WTC11 (cell line): ENCODE data around the gene PIGP. TPM values are rescaled to one million over a fixed set of nuclear protein-coding genes. Genes with fewer than 3 reads are reported as not detected.

Experiments used
- ATAC-seq: fragments of 200-7000 bp; cut with Tn5 transposase; 2 replicates; pipeline ENCODE4 v1.10.0; 2021; ENCODE audit warnings: mild to moderate bottlenecking, moderate library complexity
- CTCF ChIA-PET: fragments of 300-600 bp; sonication (Branson Sonifier 250); formaldehyde crosslinking; loops from one replicate; lab custom pipeline; 2021; ENCODE audit warnings: antibody characterized with exemption; lab: Charles Lee
- POLR2A ChIA-PET: fragments of 350-600 bp; sonication (Branson Sonifier 250); formaldehyde crosslinking; loops from one replicate; lab custom pipeline; 2021; ENCODE audit warnings: antibody characterized with exemption; lab: Charles Lee
- DNase-seq: peaks from one replicate; pipeline ENCODE4 v3.0.0; 2021; ENCODE audit warnings: low spot score
- H3K27ac Mint-ChIP-seq: 2 replicates; pipeline ENCODE4 v1.8.0; 2021; ENCODE audit warnings: mixed read lengths
- H3K27me3 Mint-ChIP-seq: 2 replicates; pipeline ENCODE4 v1.8.0; 2021; ENCODE audit warnings: low read depth, mild to moderate bottlenecking, moderate library complexity, mixed read lengths
- H3K36me3 Mint-ChIP-seq: 2 replicates; pipeline ENCODE4 v1.8.0; 2021; ENCODE audit warnings: mixed read lengths
- H3K4me1 Mint-ChIP-seq: 2 replicates; pipeline ENCODE4 v1.8.0; 2022; ENCODE audit warnings: mixed read lengths
- H3K4me3 Mint-ChIP-seq: 2 replicates; pipeline ENCODE4 v1.8.0; 2021; ENCODE audit warnings: mild to moderate bottlenecking, moderate library complexity, mixed read lengths
- H3K9me3 Mint-ChIP-seq: 2 replicates; pipeline ENCODE4 v1.8.0; 2021; ENCODE audit warnings: mixed read lengths
- AR ChIP-seq: fragments of 250-450 bp; sonication (Bioruptor Pico); IDR thresholded peaks from 2 replicates; pipeline ENCODE4 v1.9.0; 2021; ENCODE audit warnings: mild to moderate bottlenecking
- ATF2 ChIP-seq: sonication (generic); formaldehyde crosslinking; IDR thresholded peaks from 2 replicates; pipeline ENCODE4 v1.8.1; 2022; ENCODE audit warnings: low read depth, missing genetic modification reagents, borderline replicate concordance
- ATF6 ChIP-seq: sonication (generic); formaldehyde crosslinking; IDR thresholded peaks from 2 replicates; pipeline ENCODE4 v1.8.1; 2023; ENCODE audit warnings: mild to moderate bottlenecking, missing genetic modification reagents
- CDX4 ChIP-seq: fragments of 250-450 bp; sonication (Bioruptor Pico); IDR thresholded peaks from 2 replicates; pipeline ENCODE4 v1.9.0; 2021; ENCODE audit warnings: moderate library complexity, mild to moderate bottlenecking, inconsistent platforms, borderline replicate concordance
- CREM ChIP-seq: sonication (generic); formaldehyde crosslinking; IDR thresholded peaks from 2 replicates; pipeline ENCODE4 v1.8.1; 2022; ENCODE audit warnings: mild to moderate bottlenecking, missing genetic modification reagents, moderate library complexity
- ELF4 ChIP-seq: sonication (generic); formaldehyde crosslinking; IDR thresholded peaks from 2 replicates; pipeline ENCODE4 v1.8.1; 2022; ENCODE audit warnings: low read depth, mild to moderate bottlenecking, moderate library complexity, missing genetic modification reagents
- JUN ChIP-seq: sonication (generic); formaldehyde crosslinking; IDR thresholded peaks from 2 replicates; pipeline ENCODE4 v1.8.0; 2023; ENCODE audit warnings: mild to moderate bottlenecking, missing genetic modification reagents
- MXD4 ChIP-seq: fragments of 250-450 bp; sonication (Bioruptor Pico); IDR thresholded peaks from 2 replicates; pipeline ENCODE4 v1.8.0; 2021; ENCODE audit warnings: mild to moderate bottlenecking, moderate library complexity, borderline replicate concordance
- NR2C2 ChIP-seq: sonication (generic); formaldehyde crosslinking; IDR thresholded peaks from 2 replicates; pipeline ENCODE4 v1.8.0; 2022; ENCODE audit warnings: mild to moderate bottlenecking, missing genetic modification reagents
- PREB ChIP-seq: sonication (generic); formaldehyde crosslinking; IDR thresholded peaks from 2 replicates; pipeline ENCODE4 v1.8.1; 2022; ENCODE audit warnings: mild to moderate bottlenecking, missing genetic modification reagents, moderate library complexity, borderline replicate concordance
- ZMAT4 ChIP-seq: fragments of 250-450 bp; sonication (Bioruptor Pico); IDR thresholded peaks from 2 replicates; pipeline ENCODE4 v1.9.0; 2021; ENCODE audit warnings: mild to moderate bottlenecking
- ZNF121 ChIP-seq: sonication (generic); formaldehyde crosslinking; IDR thresholded peaks from 2 replicates; pipeline ENCODE4 v1.8.0; 2023; ENCODE audit warnings: missing genetic modification reagents
- ZNF263 ChIP-seq: sonication (generic); formaldehyde crosslinking; IDR thresholded peaks from 2 replicates; pipeline ENCODE4 v1.8.1; 2022; ENCODE audit warnings: low read depth, mild to moderate bottlenecking, moderate library complexity, missing genetic modification reagents
- ZNF281 ChIP-seq: sonication (generic); formaldehyde crosslinking; IDR thresholded peaks from 2 replicates; pipeline ENCODE4 v1.8.0; 2023; ENCODE audit warnings: mild to moderate bottlenecking, missing genetic modification reagents
- ZNF317 ChIP-seq: sonication (generic); formaldehyde crosslinking; IDR thresholded peaks from 2 replicates; pipeline ENCODE4 v1.8.1; 2023; ENCODE audit warnings: low read depth, mild to moderate bottlenecking, moderate library complexity, missing genetic modification reagents, borderline replicate concordance
- ZNF425 ChIP-seq: fragments of 250-450 bp; sonication (Bioruptor Pico); conservative IDR thresholded peaks from 2 replicates; pipeline ENCODE4 v1.9.0; 2021; ENCODE audit warnings: mild to moderate bottlenecking
- ZNF512 ChIP-seq: sonication (generic); formaldehyde crosslinking; IDR thresholded peaks from 2 replicates; pipeline ENCODE4 v1.8.1; 2022; ENCODE audit warnings: missing genetic modification reagents, borderline replicate concordance
- total RNA-seq: library from RNA; stranded (reverse); gene quantifications from 3 replicates; pipeline ENCODE4 v1.2.3, GENCODE V29; 2021

Gene PIGP
- total RNA-seq, 1 experiment from 2014 or later = 10.9 TPM

GRCh38 chr21:37058261-37058660 lies 14.6 kb downstream of the PIGP start:
- ChIA-PET POLR2A (interaction anchor here (0.5 kb wide), 1 partner anchor 65 kb away, joined by 3 read pairs; no protein-coding TSS in a partner anchor), CTCF (interaction anchor here (0.7 to 2.5 kb wide), 3 partner anchors 48 to 81 kb away, joined by 4 to 9 read pairs (median 4); no protein-coding TSS in a partner anchor)
- Mint-ChIP-seq H3K9me3 (peaks cover 14% of the 10 kb centered on the region), H3K4me3 (no peak overlapping the region), H3K36me3 (0 out of 2 replicates have a peak, but pooled peaks cover 7% of the 10 kb centered on the region), H3K27ac (no peak overlapping the region)
- DNase-seq = no peak
- no peak for TF ChIP-seq PREB (CRISPR knock-in tag)
- TF ChIP-seq ZNF512 (CRISPR knock-in tag) = no peak
- TF ChIP-seq CDX4 (CRISPR knock-in tag) = no peak
- no peak for TF ChIP-seq MXD4 (CRISPR knock-in tag)
- no peak for TF ChIP-seq ELF4 (CRISPR knock-in tag)
- TF ChIP-seq CREM (CRISPR knock-in tag) = no peak
- TF ChIP-seq AR (CRISPR knock-in tag) = no peak
- TF ChIP-seq ATF6 = no peak
- no peak for TF ChIP-seq ZNF425 (CRISPR knock-in tag)
- TF ChIP-seq ZNF263 (CRISPR knock-in tag) = no peak
- TF ChIP-seq, all 79 proteins: peak for 0
- Mint-ChIP-seq H3K4me1 (peaks cover 34% of the 10 kb centered on the region), H3K27me3 (peaks cover 14% of the 10 kb centered on the region)
- ATAC-seq = no peak

- CTCF ChIA-PET = interaction anchor here (0.7 to 1.4 kb wide), 2 partner anchors 48 to 81 kb away, joined by 4 read pairs; no protein-coding TSS in a partner anchor
- POLR2A ChIA-PET = interaction anchor here (0.5 kb wide), 1 partner anchor 66 kb away, joined by 3 read pairs; no protein-coding TSS in a partner anchor
- no peak for TF ChIP-seq ZNF281 (CRISPR knock-in tag)
- no peak for TF ChIP-seq ATF2 (CRISPR knock-in tag)
- TF ChIP-seq NR2C2 (CRISPR knock-in tag) = no peak
- no peak for TF ChIP-seq ZMAT4 (CRISPR knock-in tag)
- no peak for TF ChIP-seq ZNF263 (CRISPR knock-in tag)
- TF ChIP-seq ZNF121 = no peak
- no peak for TF ChIP-seq JUN (CRISPR knock-in tag)
- TF ChIP-seq ZNF317 (CRISPR knock-in tag) = no peak
- TF ChIP-seq MXD4 (CRISPR knock-in tag) = no peak
Measured at GRCh38 chr21:37057614-37058013, 15.3 kb downstream of the PIGP start.

More at GRCh38 chr21:37057614-37058013, 15.3 kb downstream of the PIGP start:
- ATAC-seq (no peak), DNase-seq (no peak)
- Mint-ChIP-seq H3K36me3 (0 out of 2 replicates have a peak, but pooled peaks cover 7% of the 10 kb centered on the region), H3K4me1 (peaks cover 34% of the 10 kb centered on the region), H3K4me3 (no peak overlapping the region), H3K27me3 (peaks cover 14% of the 10 kb centered on the region), H3K27ac (no peak overlapping the region), H3K9me3 (peaks cover 14% of the 10 kb centered on the region)
